PC-3 (cell line): ENCODE measurements around the gene C6orf118. TPM values are rescaled to one million over a fixed set of nuclear protein-coding genes. Genes with fewer than 3 reads are reported as not detected.
A peak's percentile ranks its signal among the peaks of the same experiment; 100 is the strongest.

Experiments
- ATAC-seq: fragments of 200-7000 bp; cut with Tn5 transposase; 2 replicates; pipeline ENCODE4 v1.9.1; 2020; ENCODE audit warnings: mild to moderate bottlenecking, moderate library complexity
- Bru-seq: library from RNA; stranded (reverse); fragments of 400-500 nt; gene quantifications from one replicate; lab custom pipeline; 2021; lab: Mats Ljungman, UMichigan
- BruChase-seq, 2 experiments: library from RNA; stranded (reverse); fragments of 400-500 nt; gene quantifications; one replicate each; lab custom pipeline; 2021; lab: Mats Ljungman, UMichigan
- BruUV-seq: library from RNA; stranded (reverse); fragments of 400-500 nt; replicated peaks from 2 replicates; lab custom pipeline; 2021; lab: Mats Ljungman, UMichigan
- CTCF ChIA-PET: fragments of 300-600 bp; sonication (Branson Sonifier 250); formaldehyde crosslinking; loops from one replicate; lab custom pipeline; 2022; ENCODE audit warnings: antibody characterized with exemption; lab: Charles Lee
- POLR2A ChIA-PET: fragments of 300-600 bp; sonication (Branson Sonifier 250); formaldehyde crosslinking; loops from one replicate; lab custom pipeline; 2022; ENCODE audit warnings: antibody characterized with exemption; ENCODE audit not compliant: unreplicated experiment; lab: Charles Lee
- DNase-seq: peaks from one replicate; pipeline ENCODE4 v3.0.0-alpha.2; 2015
- H2AFZ ChIP-seq: fragments of 300-600 bp; sonication (generic); 2 replicates; pipeline ENCODE4 v1.6.0; 2016; ENCODE audit warnings: antibody characterized with exemption, low read length
- H3F3A ChIP-seq: fragments of 300-600 bp; sonication (generic); one replicate; pipeline ENCODE4 v1.6.0; 2017; ENCODE audit warnings: antibody characterized with exemption, low read length, control low read depth, mild to moderate bottlenecking; ENCODE audit not compliant: unreplicated experiment
- H3K27ac ChIP-seq: fragments of 300-600 bp; sonication (generic); 2 replicates; pipeline ENCODE4 v1.5.1; 2016; ENCODE audit warnings: mild to moderate bottlenecking, low read length
- H3K27me3 ChIP-seq: fragments of 300-600 bp; sonication (generic); 2 replicates; pipeline ENCODE4 v1.6.1; 2016; ENCODE audit warnings: low read length, mixed read lengths
- H3K36me3 ChIP-seq: fragments of 300-600 bp; sonication (generic); 2 replicates; pipeline ENCODE4 v1.6.1; 2016; ENCODE audit warnings: low read depth, mixed run types, low read length, mixed read lengths
- H3K4me1 ChIP-seq: fragments of 300-600 bp; sonication (generic); 2 replicates; pipeline ENCODE4 v1.5.1; 2016; ENCODE audit warnings: low read length; ENCODE audit not compliant: insufficient read depth
- H3K4me2 ChIP-seq: fragments of 300-600 bp; sonication (generic); 2 replicates; pipeline ENCODE4 v1.6.0; 2016; ENCODE audit warnings: low read length
- H3K4me3 ChIP-seq: fragments of 300-600 bp; sonication (generic); 2 replicates; pipeline ENCODE4 v1.5.1; 2016; ENCODE audit warnings: mild to moderate bottlenecking, low read length, mixed read lengths
- H3K79me2 ChIP-seq: fragments of 300-600 bp; sonication (generic); 2 replicates; pipeline ENCODE4 v1.6.1; 2017; ENCODE audit warnings: low read length, mixed read lengths
- H3K9ac ChIP-seq: fragments of 300-600 bp; sonication (generic); 2 replicates; pipeline ENCODE4 v1.6.0; 2016; ENCODE audit warnings: mild to moderate bottlenecking, low read length
- H3K9me2 ChIP-seq: fragments of 300-600 bp; sonication (generic); replicated peaks from 2 replicates; pipeline ENCODE4 v1.6.1; 2016; ENCODE audit warnings: mixed run types, low read length, mixed read lengths
- H3K9me3 ChIP-seq: fragments of 300-600 bp; sonication (generic); 2 replicates; pipeline ENCODE4 v1.6.1; 2016; ENCODE audit warnings: low read length, mixed read lengths
- H4K20me1 ChIP-seq: fragments of 300-600 bp; sonication (generic); 2 replicates; pipeline ENCODE4 v1.6.1; 2016; ENCODE audit warnings: low read length, mixed read lengths
- EZH2 ChIP-seq: fragments of 300-600 bp; sonication (generic); IDR thresholded peaks from one replicate; pipeline ENCODE4 v1.6.1; 2017; ENCODE audit warnings: antibody characterized with exemption, mild to moderate bottlenecking, low read length; ENCODE audit not compliant: unreplicated experiment
- EZH2phosphoT487 ChIP-seq: fragments of 300-600 bp; sonication (generic); IDR thresholded peaks from 2 replicates; pipeline ENCODE4 v1.6.1; 2018; ENCODE audit warnings: mild to moderate bottlenecking, antibody characterized with exemption, low read length, borderline replicate concordance
- intact Hi-C: fragments of 100-400 bp; cut with micrococcal nuclease; formaldehyde crosslinking; loops from 2 replicates; pipeline ENCODE4 v1.9.0; 2023
- long read RNA-seq: library from polyadenylated mRNA; unstranded; transcript quantifications from one replicate; pipeline ENCODE4 v2.0.0, GENCODE V29; 2021; ENCODE audit not compliant: unreplicated experiment
- total RNA-seq: library from RNA; depleted of rRNA; stranded (reverse); fragments of >200 nt; gene quantifications from 2 replicates; pipeline ENCODE4 v1.2.3, GENCODE V29; 2014; rRNA removed
- TF ChIP-seq, protein P1 (sequence below): fragments of 300-600 bp; sonication (generic); conservative IDR thresholded peaks from 2 replicates; pipeline ENCODE4 v1.5.1; 2017; ENCODE audit warnings: antibody characterized with exemption, low read depth, mild to moderate bottlenecking, low read length

C6orf118 gene
- total RNA-seq (not detected in 2 replicates), Bru-seq, nascent RNA (percentile 12 among the genes with signal in this experiment), BruChase-seq, experiment 1, labeled RNA remaining after a 6-hour chase (percentile 19 among the genes with signal in this experiment), BruChase-seq, experiment 2, labeled RNA remaining after a 2-hour chase (percentile 20 among the genes with signal in this experiment)
- long read RNA-seq: 0 reads

DNA sequence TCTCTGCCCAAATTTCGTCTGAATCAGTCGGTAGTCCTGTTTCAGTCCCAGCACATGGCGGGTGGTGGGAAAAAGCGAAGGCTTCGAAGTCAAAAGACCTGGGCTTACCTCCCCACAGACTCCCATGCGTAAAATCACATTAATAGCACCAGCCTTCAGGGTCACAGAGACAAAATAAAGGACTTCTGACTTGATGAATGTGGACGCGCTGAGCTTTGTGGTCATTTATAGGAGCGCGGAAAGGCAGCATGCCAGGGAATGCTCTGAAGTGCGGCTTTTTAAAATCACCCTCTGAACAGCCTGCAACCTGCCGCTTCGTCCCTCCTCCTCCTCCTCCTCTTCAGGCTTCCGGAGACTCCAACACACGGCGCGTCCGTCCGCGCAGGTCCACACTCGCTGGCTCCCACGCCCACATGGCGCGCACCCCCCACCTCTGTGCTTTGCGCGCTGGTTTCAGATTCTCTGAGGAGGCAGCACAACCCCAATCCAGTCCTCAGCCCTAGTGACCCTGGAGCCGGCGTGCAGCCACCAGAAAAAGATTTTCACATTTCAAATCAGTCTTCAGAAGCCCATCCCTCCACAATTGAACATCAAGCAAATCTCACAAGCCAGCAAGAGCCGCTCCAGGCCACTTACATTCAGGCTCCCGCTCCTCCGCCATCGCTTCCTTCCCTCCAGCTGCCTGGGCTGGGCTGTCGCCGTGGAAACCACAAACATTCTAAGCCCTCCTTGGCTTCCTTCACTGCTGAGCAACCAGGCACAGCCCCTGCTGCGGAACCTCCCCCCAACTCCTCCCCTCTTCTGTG lies at the start of gene C6orf118:
Gene C6orf118 (minus strand): TSS at position 680 of the 806 bp plus-strand sequence. CDS start 19 bp downstream, at position 661.
- H3K27me3 ChIP-seq: no peaks in the 10 kb centered on the region
- no peaks in the 10 kb centered on the region for H3K4me1 ChIP-seq
- no peak within 1 kb of the TSS for H3K9ac ChIP-seq
- intact Hi-C loops: no loop called here
- TF ChIP-seq EZH2phosphoT487 (no peak), EZH2 (no peak)
- TF ChIP-seq, protein P1, sequence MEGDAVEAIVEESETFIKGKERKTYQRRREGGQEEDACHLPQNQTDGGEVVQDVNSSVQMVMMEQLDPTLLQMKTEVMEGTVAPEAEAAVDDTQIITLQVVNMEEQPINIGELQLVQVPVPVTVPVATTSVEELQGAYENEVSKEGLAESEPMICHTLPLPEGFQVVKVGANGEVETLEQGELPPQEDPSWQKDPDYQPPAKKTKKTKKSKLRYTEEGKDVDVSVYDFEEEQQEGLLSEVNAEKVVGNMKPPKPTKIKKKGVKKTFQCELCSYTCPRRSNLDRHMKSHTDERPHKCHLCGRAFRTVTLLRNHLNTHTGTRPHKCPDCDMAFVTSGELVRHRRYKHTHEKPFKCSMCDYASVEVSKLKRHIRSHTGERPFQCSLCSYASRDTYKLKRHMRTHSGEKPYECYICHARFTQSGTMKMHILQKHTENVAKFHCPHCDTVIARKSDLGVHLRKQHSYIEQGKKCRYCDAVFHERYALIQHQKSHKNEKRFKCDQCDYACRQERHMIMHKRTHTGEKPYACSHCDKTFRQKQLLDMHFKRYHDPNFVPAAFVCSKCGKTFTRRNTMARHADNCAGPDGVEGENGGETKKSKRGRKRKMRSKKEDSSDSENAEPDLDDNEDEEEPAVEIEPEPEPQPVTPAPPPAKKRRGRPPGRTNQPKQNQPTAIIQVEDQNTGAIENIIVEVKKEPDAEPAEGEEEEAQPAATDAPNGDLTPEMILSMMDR: no peak
- peak within 1 kb of the TSS; percentile 95 for H3K4me2 ChIP-seq
- DNase-seq: peak; percentile 50
- no peaks in the 10 kb centered on the region for H3K36me3 ChIP-seq
- no peaks in the 10 kb centered on the region for H3F3A ChIP-seq
- H3K9me2 ChIP-seq: no peaks in the 10 kb centered on the region
- H3K9me3 ChIP-seq: no peaks in the 10 kb centered on the region
- no TSS peak for BruUV-seq
- ATAC-seq: peak; percentile 90
- peak within 1 kb of the TSS; percentile 94 for H2AFZ ChIP-seq
- POLR2A ChIA-PET: no interaction called here
- CTCF ChIA-PET: no interaction called here
- H3K79me2 ChIP-seq: no peaks in the 10 kb centered on the region
- no peaks in the 10 kb centered on the region for H4K20me1 ChIP-seq
- H3K4me3 ChIP-seq: peak within 1 kb of the TSS; percentile 68
- no peak within 1 kb of the TSS for H3K27ac ChIP-seq

- Histone ChIP-seq H3K4me1 (no peaks in the 10 kb centered on the region), H3K4me2 (no peak overlapping the region), H4K20me1 (no peaks in the 10 kb centered on the region), H3K9me3 (no peaks in the 10 kb centered on the region), H3K79me2 (no peaks in the 10 kb centered on the region), H3K9me2 (no peaks in the 10 kb centered on the region), H3K4me3 (no peak overlapping the region), H3K36me3 (no peaks in the 10 kb centered on the region), H3F3A (no peaks in the 10 kb centered on the region), H3K27ac (no peak overlapping the region), H2AFZ (no peak overlapping the region), H3K9ac (no peak overlapping the region), H3K27me3 (no peaks in the 10 kb centered on the region)
- no peak for DNase-seq
- CTCF ChIA-PET: no interaction called here
- no peak for TF ChIP-seq EZH2
- TF ChIP-seq EZH2phosphoT487: no peak
- TF ChIP-seq, protein P1: no peak
- intact Hi-C loops: no loop called here
- POLR2A ChIA-PET: no interaction called here
- no peak for ATAC-seq
- no TSS peak for BruUV-seq
These were observed 36.3 kb upstream of the C6orf118 start for GRCh38 chr6:165345700-165346099.
